ENCODE data around the gene LRIG1. TPM values are rescaled to one million over a fixed set of nuclear protein-coding genes. Genes with fewer than 3 reads are reported as not detected.

LRIG1 gene
- total RNA-seq, 1 experiment from 2014 or later, result 16.0 TPM

- Histone ChIP-seq H3K27ac (no peak overlapping the region), H3K9me3 (replicated peaks) (no peaks in the 10 kb centered on the region), H3K4me3 (no peak overlapping the region), H3K27me3 (replicated peaks) (no peaks in the 10 kb centered on the region), H3K36me3 (peaks cover 13% of the 10 kb centered on the region; the same call in 1 of the 2 replicates), H3K4me1 (replicated peaks) (peaks cover 40% of the 10 kb centered on the region)
- no peak for DNase-seq (ENCODE audit: low read depth in 1 of 2, low spot score in 2 of 2)
Measured at GRCh38 chr3:66414846-66415245, 86.0 kb downstream of the LRIG1 start.

DNA sequence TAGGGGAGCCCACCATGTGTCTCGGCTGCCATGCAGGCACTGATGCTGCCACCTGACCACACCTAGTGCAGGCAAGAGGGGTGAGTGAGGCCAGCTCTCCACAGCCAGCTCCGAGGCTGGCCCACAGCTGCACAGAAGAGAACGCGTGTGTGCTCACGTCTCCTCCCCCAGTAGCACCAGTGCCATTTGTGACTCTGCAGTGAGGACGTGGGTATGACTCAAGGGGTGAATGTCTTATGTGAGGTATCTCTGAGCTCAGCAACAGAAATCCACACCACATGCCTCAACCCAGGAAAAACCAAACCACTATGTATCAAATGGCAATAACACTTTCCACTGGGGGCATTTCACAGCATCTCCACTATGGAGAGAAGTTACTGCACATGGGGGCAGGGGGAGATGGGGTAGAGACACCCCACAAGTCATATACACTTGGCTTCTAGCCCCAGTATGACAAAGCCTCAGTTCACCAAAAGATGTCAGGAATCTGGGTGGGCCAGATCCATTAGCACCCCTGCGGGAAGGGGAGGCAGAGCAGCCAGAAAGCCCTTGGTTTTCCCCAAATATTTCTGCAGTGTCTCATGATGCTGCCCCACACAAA, 87.6 kb downstream of the LRIG1 start:
- Histone ChIP-seq H3K4me1 (replicated peaks) (peaks cover 30% of the 10 kb centered on the region), H3K36me3 (peaks cover 13% of the 10 kb centered on the region), H3K9me3 (replicated peaks) (no peaks in the 10 kb centered on the region), H3K4me3 (no peak overlapping the region), H3K27ac (peak overlapping the region; percentile 71), H3K27me3 (replicated peaks) (no peaks in the 10 kb centered on the region)
- peak; percentile 76 to 83 for DNase-seq (ENCODE audit: low read depth in 1 of 2, low spot score in 2 of 2)

- H3K4me1 ChIP-seq (replicated peaks), result peaks cover 24% of the 10 kb centered on the region
- H3K4me3 ChIP-seq, result no peak overlapping the region
- no peaks in the 10 kb centered on the region for H3K9me3 ChIP-seq (replicated peaks)
- no peaks in the 10 kb centered on the region for H3K27me3 ChIP-seq (replicated peaks)
- no peak overlapping the region for H3K27ac ChIP-seq
- DNase-seq (ENCODE audit: low read depth in 1 of 2, low spot score in 2 of 2), result no peak
- peaks cover 22% of the 10 kb centered on the region for H3K36me3 ChIP-seq
Measured at GRCh38 chr3:66411961-66412887, 88.6 kb downstream of the LRIG1 start.

DNA sequence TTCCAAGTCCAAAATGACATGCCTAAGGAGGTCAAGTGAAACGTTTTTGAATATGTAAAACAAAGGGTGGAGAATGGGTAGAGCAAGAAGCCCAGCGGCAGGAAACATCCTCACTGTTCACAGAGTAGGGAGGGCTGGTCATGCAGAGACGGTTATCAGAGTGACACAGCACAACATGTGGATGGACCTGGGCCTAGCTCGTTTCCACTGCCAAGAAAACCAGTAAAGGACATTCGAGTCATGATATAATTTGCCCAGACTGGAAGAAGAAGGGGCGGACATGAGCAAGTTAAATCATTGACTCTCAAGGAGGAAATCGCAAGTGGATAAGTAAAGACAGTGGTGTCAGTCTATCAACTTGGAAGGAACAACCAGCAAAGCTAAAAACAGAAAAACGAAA, 89.3 kb downstream of the LRIG1 start:
- H3K9me3 ChIP-seq (replicated peaks), result no peaks in the 10 kb centered on the region
- no peak overlapping the region for H3K4me3 ChIP-seq
- H3K27ac ChIP-seq, result no peak overlapping the region
- peaks cover 28% of the 10 kb centered on the region for H3K36me3 ChIP-seq
- DNase-seq (ENCODE audit: low read depth in 1 of 2, low spot score in 2 of 2), result no peak
- H3K27me3 ChIP-seq (replicated peaks), result no peaks in the 10 kb centered on the region
- peaks cover 24% of the 10 kb centered on the region for H3K4me1 ChIP-seq (replicated peaks)

DNA sequence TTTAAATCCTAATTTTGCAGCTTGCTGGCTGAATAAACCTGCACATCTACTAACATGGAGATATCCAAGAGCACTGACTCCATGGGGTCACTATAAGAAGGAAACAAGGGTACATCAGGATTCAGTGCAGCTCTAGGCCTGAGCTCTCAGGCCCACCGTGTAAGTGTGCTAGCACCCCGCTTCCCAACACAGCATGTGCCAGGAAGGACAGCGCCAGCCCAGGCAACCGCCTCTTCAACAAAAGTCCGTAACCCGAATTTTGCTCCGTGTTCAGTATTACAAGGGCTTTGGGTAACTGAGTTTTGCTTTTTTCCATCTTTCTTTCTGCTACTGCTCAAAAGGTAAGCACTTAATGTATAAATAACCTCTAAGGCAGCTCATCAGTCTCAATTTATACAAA, 89.8 kb downstream of the LRIG1 start:
- no peak for DNase-seq (ENCODE audit: low read depth in 1 of 2, low spot score in 2 of 2)
- H3K27ac ChIP-seq, result no peak overlapping the region
- peaks cover 33% of the 10 kb centered on the region for H3K36me3 ChIP-seq

GRCh38 chr3:66409771-66410754, 90.8 kb downstream of the LRIG1 start:
- H3K27ac ChIP-seq, result no peak overlapping the region
- peaks cover 38% of the 10 kb centered on the region for H3K36me3 ChIP-seq
- DNase-seq (ENCODE audit: low read depth in 1 of 2, low spot score in 2 of 2), result no peak
- no peaks in the 10 kb centered on the region for H3K9me3 ChIP-seq (replicated peaks)
- peaks cover 32% of the 10 kb centered on the region for H3K4me1 ChIP-seq (replicated peaks)
- no peaks in the 10 kb centered on the region for H3K27me3 ChIP-seq (replicated peaks)
- H3K4me3 ChIP-seq, result no peak overlapping the region

More for the DNA sequence above, 89.8 kb downstream of the LRIG1 start:
- Histone ChIP-seq H3K4me3 (no peak overlapping the region), H3K9me3 (replicated peaks) (no peaks in the 10 kb centered on the region), H3K27me3 (replicated peaks) (no peaks in the 10 kb centered on the region), H3K4me1 (replicated peaks) (peaks cover 25% of the 10 kb centered on the region)

DNA sequence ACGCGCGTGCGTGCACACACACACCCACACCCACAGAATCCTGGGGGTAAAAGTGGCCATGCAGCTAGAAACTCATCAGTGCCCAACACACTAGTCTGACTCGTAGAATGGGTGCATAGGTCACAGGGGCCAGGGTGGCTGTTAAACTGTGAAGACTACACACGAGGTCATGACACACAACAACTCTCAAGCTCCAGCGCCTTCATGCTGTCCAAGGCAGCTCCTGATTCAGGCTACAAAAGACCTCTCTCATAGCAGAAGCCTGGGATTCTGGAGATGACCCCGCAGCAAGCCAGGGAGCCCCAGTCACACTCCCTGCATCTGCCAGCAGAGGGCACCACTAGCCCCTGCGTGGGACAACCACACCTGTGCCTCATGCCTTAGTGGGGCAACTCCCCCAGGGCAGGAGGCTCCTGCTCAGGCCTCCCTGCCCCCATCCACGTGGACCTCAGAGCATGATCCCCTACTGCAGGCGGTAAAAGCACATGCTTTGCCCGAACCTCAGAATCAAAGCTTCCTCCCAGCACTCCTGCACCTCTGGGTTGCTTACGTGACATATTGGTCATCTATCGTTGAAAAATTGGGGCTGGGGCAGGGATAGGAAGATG, 93.1 kb downstream of the LRIG1 start:
- Histone ChIP-seq H3K4me3 (no peak overlapping the region), H3K27me3 (replicated peaks) (no peaks in the 10 kb centered on the region), H3K36me3 (peaks cover 37% of the 10 kb centered on the region), H3K27ac (no peak overlapping the region), H3K4me1 (replicated peaks) (peaks cover 23% of the 10 kb centered on the region), H3K9me3 (replicated peaks) (no peaks in the 10 kb centered on the region)
- peak; percentile 29 to 65 for DNase-seq (ENCODE audit: low read depth in 1 of 2, low spot score in 2 of 2)

DNA sequence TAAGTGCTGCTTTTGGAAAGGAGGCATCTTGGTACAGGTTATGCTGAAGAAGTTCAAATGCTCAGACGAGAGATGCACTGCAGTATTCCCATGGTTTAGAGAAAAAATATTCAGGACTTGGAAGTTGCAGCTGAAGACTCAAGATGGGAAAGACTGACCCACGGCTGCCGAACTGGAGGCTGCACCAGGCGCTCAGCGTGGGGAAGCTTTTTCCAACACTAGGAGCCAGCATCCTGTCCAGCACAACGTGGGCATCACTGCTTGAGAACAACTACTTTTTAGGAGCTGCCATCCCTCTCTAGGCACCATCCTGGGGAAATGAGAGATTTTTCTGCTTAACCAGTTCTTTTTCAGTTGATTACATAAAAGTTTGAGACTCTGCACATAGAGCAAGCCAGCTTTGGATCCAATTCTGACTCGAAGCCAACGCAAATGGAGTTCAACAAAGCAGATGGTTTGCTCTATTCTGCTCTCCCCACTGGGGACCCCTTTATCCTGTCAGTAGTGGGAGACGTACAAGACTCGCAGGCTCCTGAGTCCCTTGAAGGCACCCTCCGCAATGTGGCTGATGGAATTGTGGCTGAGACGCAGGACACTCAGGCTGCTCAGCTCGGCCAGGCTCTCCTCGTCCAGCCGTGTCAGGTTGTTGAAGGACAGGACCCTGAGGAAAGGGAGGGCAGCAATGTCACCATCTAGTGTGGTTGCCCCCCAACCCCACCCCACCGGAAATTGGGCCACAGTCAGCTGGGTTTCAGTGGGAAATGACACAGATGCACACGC, 93.8 kb downstream of the LRIG1 start:
- Histone ChIP-seq H3K27me3 (replicated peaks) (no peaks in the 10 kb centered on the region), H3K4me3 (no peak overlapping the region), H3K9me3 (replicated peaks) (no peaks in the 10 kb centered on the region), H3K4me1 (replicated peaks) (peaks cover 17% of the 10 kb centered on the region), H3K36me3 (peaks cover 33% of the 10 kb centered on the region), H3K27ac (no peak overlapping the region)
- DNase-seq (ENCODE audit: low read depth in 1 of 2, low spot score in 2 of 2), result no peak

GRCh38 chr3:66406163-66406562, 94.7 kb downstream of the LRIG1 start:
- H3K27ac ChIP-seq, result no peak overlapping the region
- no peaks in the 10 kb centered on the region for H3K27me3 ChIP-seq (replicated peaks)
- DNase-seq (ENCODE audit: low read depth in 1 of 2, low spot score in 2 of 2), result no peak
- peaks cover 33% of the 10 kb centered on the region for H3K36me3 ChIP-seq
- no peak overlapping the region for H3K4me3 ChIP-seq
- peaks cover 14% of the 10 kb centered on the region for H3K4me1 ChIP-seq (replicated peaks)
- H3K9me3 ChIP-seq (replicated peaks), result no peaks in the 10 kb centered on the region

DNA sequence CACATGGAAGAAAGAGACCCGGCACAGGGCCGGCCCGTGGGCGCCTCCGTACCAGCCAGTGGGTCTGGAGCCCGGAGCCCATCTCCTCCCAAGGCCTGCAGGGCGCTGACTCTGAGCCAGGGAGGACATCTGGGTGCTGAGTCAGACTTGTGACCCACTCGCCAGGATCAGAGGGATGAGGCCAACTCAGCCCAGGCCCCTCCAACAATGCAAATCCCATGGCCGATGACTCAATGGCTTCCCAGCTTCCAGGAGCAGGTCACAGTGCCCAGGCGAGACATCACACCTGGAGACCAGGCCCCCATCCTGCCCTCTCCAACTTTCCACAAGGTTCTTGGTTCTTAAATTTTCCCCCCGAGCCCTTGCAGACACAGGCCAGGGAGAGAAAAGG, 95.1 kb downstream of the LRIG1 start:
- no peak overlapping the region for H3K27ac ChIP-seq
- H3K4me1 ChIP-seq (replicated peaks), result peaks cover 14% of the 10 kb centered on the region
- DNase-seq (ENCODE audit: low read depth in 1 of 2, low spot score in 2 of 2), result peak; percentile 29 to 61
- H3K27me3 ChIP-seq (replicated peaks), result no peaks in the 10 kb centered on the region
- no peaks in the 10 kb centered on the region for H3K9me3 ChIP-seq (replicated peaks)
- H3K4me3 ChIP-seq, result no peak overlapping the region
- peaks cover 33% of the 10 kb centered on the region for H3K36me3 ChIP-seq

- H3K27me3 ChIP-seq (replicated peaks), result no peaks in the 10 kb centered on the region
- H3K27ac ChIP-seq, result no peak overlapping the region
- H3K4me1 ChIP-seq (replicated peaks), result peaks cover 14% of the 10 kb centered on the region
- H3K9me3 ChIP-seq (replicated peaks), result no peaks in the 10 kb centered on the region
- peaks cover 33% of the 10 kb centered on the region for H3K36me3 ChIP-seq
- H3K4me3 ChIP-seq, result no peak overlapping the region
- DNase-seq (ENCODE audit: low read depth in 1 of 2, low spot score in 2 of 2), result no peak
Measured at GRCh38 chr3:66404903-66405700, 95.7 kb downstream of the LRIG1 start.

GRCh38 chr3:66404197-66404596, 96.6 kb downstream of the LRIG1 start:
- no peak for DNase-seq (ENCODE audit: low read depth in 1 of 2, low spot score in 2 of 2)
- no peaks in the 10 kb centered on the region for H3K9me3 ChIP-seq (replicated peaks)
- peaks cover 14% of the 10 kb centered on the region for H3K4me1 ChIP-seq (replicated peaks)

More at GRCh38 chr3:66404197-66404596, 96.6 kb downstream of the LRIG1 start:
- peaks cover 33% of the 10 kb centered on the region for H3K36me3 ChIP-seq
- H3K4me3 ChIP-seq, result no peak overlapping the region
- no peak overlapping the region for H3K27ac ChIP-seq
- no peaks in the 10 kb centered on the region for H3K27me3 ChIP-seq (replicated peaks)

Measured in SJSA1 (cell line).